ENCODE results near the gene DDX56. TPM values are rescaled to one million over a fixed set of nuclear protein-coding genes. Genes with fewer than 3 reads are reported as not detected.
"Not testable (repeated sequence)": the region's sequence is repeated elsewhere in the genome, so short reads cannot be mapped to it uniquely, and the experiment has no call there.

Gene DDX56
- total RNA-seq, 6 experiments from 2014 or later, result 31.8 to 42.2 (median 36.5) TPM

GRCh38 chr7:44557485-44557884 is 16.2 kb downstream of the DDX56 start:
- Histone ChIP-seq H3K4me3 (no peak overlapping the region), H3K27me3 (no peaks in the 10 kb centered on the region), H3K4me1 (peaks cover 0 to 12% (median 5%) of the 10 kb centered on the region in 4 donors), H3K36me3 (no peaks in the 10 kb centered on the region), H3K9me3 (no peaks in the 10 kb centered on the region), H3K27ac (no peak overlapping the region)
- 76% methylated on average over 2 of the region's 2 CpGs for WGBS (ENCODE audit: insufficient coverage, low coverage, low lambda C conversion rate, missing lambda C conversion rate)
- DNase-seq (no peak), ATAC-seq (no peak)
- no peak for TF ChIP-seq POLR2A (IDR thresholded peaks at IDR 0.05)
- TF ChIP-seq CTCF (IDR thresholded peaks at IDR 0.05), result no peak
- intact Hi-C loops (cut with DNase I), result no loop called here

- ATAC-seq, result no peak
- intact Hi-C loops (cut with DNase I), result no loop called here
- 45% methylated on average over 2 of the region's 2 CpGs for WGBS (ENCODE audit: insufficient coverage, low coverage, low lambda C conversion rate, missing lambda C conversion rate)
- no peaks in the 10 kb centered on the region for H3K9me3 ChIP-seq
- no peaks in the 10 kb centered on the region for H3K4me1 ChIP-seq
- no peaks in the 10 kb centered on the region for H3K27me3 ChIP-seq
- no peak for TF ChIP-seq POLR2A (IDR thresholded peaks at IDR 0.05)
- TF ChIP-seq CTCF (IDR thresholded peaks at IDR 0.05), result no peak
- no peak overlapping the region for H3K4me3 ChIP-seq
- DNase-seq, result no peak
- H3K27ac ChIP-seq, result no peak overlapping the region
- H3K36me3 ChIP-seq, result no peaks in the 10 kb centered on the region
These were observed 18.4 kb downstream of the DDX56 start for GRCh38 chr7:44555350-44555749.

GRCh38 chr7:44552473-44553005 is 21.2 kb downstream of the DDX56 start:
- ATAC-seq; intact Hi-C loops (cut with DNase I): not testable (repeated sequence)

GRCh38 chr7:44549457-44549856 is 24.3 kb downstream of the DDX56 start:
- 93% methylated on average over 3 of the region's 3 CpGs for WGBS (ENCODE audit: insufficient coverage, low coverage, low lambda C conversion rate, missing lambda C conversion rate)
- intact Hi-C loops (cut with DNase I), result no loop called here
- TF ChIP-seq CTCF (IDR thresholded peaks at IDR 0.05), result no peak
- TF ChIP-seq POLR2A (IDR thresholded peaks at IDR 0.05), result no peak
- no peak for ATAC-seq
- no peak for DNase-seq
- Histone ChIP-seq H3K27me3 (no peaks in the 10 kb centered on the region), H3K9me3 (no peaks in the 10 kb centered on the region), H3K27ac (no peak overlapping the region), H3K4me1 (no peaks in the 10 kb centered on the region), H3K36me3 (no peaks in the 10 kb centered on the region), H3K4me3 (no peak overlapping the region)

More at GRCh38 chr7:44552473-44553005, 21.2 kb downstream of the DDX56 start:
- DNase-seq, H3K36me3 ChIP-seq, H3K4me3 ChIP-seq, H3K9me3 ChIP-seq, H3K27ac ChIP-seq, H3K4me1 ChIP-seq, H3K27me3 ChIP-seq: not testable (repeated sequence)
- 31% methylated on average over 2 of the region's 3 CpGs for WGBS (ENCODE audit: insufficient coverage, low coverage, low lambda C conversion rate, missing lambda C conversion rate)

- H3K27ac ChIP-seq, result no peak overlapping the region
- no peak overlapping the region for H3K4me3 ChIP-seq
- ATAC-seq, result no peak
- no peaks in the 10 kb centered on the region for H3K27me3 ChIP-seq
- no peaks in the 10 kb centered on the region for H3K9me3 ChIP-seq
- TF ChIP-seq POLR2A (IDR thresholded peaks at IDR 0.05), result no peak
- TF ChIP-seq CTCF (IDR thresholded peaks at IDR 0.05), result no peak
- H3K36me3 ChIP-seq, result no peaks in the 10 kb centered on the region
- intact Hi-C loops (cut with DNase I), result no loop called here
- no peak for DNase-seq
- H3K4me1 ChIP-seq, result no peaks in the 10 kb centered on the region
- WGBS (ENCODE audit: insufficient coverage, low coverage, low lambda C conversion rate, missing lambda C conversion rate), result 95% methylated on average over 3 of the region's 3 CpGs
These were observed 24.8 kb downstream of the DDX56 start for GRCh38 chr7:44548893-44549292.
